WTC11 (cell line): ENCODE data around the gene SLC16A8.

Source experiments
- ZNF263 ChIP-seq: sonication (generic); formaldehyde crosslinking; IDR thresholded peaks from 2 replicates; pipeline ENCODE4 v1.8.1; 2022; ENCODE audit warnings: low read depth, mild to moderate bottlenecking, moderate library complexity, missing genetic modification reagents
- TF ChIP-seq, protein P1 (sequence below): sonication (generic); formaldehyde crosslinking; IDR thresholded peaks from 2 replicates; pipeline ENCODE4 v1.8.0; 2022; ENCODE audit warnings: missing genetic modification reagents

DNA sequence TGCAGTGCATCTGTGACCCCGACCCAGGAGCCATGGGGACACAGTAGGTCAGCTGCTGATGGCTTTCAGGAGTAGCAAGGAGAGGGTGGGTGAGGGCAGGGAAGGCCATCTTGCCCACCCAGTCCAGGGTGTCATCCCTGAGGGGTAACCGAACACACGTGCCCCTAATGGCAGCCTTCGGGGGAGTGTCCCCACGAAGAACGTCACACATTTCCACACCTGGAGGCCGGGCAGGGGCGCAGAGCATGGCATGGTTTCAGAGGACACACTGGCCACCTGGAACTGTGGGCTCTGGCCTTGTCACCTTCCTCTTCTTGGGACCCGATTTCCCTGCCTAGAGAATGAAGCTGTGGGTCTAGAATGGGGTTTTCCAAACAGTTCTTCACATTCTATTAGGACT, 45.9 kb upstream of the SLC16A8 start:
- no peak for TF ChIP-seq ZNF263 (CRISPR knock-in tag)
- TF ChIP-seq, protein P1, sequence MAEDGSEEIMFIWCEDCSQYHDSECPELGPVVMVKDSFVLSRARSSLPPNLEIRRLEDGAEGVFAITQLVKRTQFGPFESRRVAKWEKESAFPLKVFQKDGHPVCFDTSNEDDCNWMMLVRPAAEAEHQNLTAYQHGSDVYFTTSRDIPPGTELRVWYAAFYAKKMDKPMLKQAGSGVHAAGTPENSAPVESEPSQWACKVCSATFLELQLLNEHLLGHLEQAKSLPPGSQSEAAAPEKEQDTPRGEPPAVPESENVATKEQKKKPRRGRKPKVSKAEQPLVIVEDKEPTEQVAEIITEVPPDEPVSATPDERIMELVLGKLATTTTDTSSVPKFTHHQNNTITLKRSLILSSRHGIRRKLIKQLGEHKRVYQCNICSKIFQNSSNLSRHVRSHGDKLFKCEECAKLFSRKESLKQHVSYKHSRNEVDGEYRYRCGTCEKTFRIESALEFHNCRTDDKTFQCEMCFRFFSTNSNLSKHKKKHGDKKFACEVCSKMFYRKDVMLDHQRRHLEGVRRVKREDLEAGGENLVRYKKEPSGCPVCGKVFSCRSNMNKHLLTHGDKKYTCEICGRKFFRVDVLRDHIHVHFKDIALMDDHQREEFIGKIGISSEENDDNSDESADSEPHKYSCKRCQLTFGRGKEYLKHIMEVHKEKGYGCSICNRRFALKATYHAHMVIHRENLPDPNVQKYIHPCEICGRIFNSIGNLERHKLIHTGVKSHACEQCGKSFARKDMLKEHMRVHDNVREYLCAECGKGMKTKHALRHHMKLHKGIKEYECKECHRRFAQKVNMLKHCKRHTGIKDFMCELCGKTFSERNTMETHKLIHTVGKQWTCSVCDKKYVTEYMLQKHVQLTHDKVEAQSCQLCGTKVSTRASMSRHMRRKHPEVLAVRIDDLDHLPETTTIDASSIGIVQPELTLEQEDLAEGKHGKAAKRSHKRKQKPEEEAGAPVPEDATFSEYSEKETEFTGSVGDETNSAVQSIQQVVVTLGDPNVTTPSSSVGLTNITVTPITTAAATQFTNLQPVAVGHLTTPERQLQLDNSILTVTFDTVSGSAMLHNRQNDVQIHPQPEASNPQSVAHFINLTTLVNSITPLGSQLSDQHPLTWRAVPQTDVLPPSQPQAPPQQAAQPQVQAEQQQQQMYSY (CRISPR knock-in tag), result no peak
